GM23338 (cell line): Measurements from ENCODE around the gene ATP8A2. TPM values are rescaled to one million over a fixed set of nuclear protein-coding genes. Genes with fewer than 3 reads are reported as not detected.

Experiments
- ATAC-seq: fragments of 200-7000 bp; cut with Tn5 transposase; 3 replicates; pipeline ENCODE4 v1.9.1; 2020
- DNase-seq: peaks from one replicate; pipeline ENCODE4 v3.0.0-alpha.2; 2015; ENCODE audit warnings: low spot score
- H2AFZ ChIP-seq: fragments of 200-600 bp; sonication (generic); 2 replicates; pipeline ENCODE4 v1.8.0; 2016; ENCODE audit warnings: antibody characterized with exemption, mild to moderate bottlenecking, moderate library complexity
- H3F3A ChIP-seq: fragments of 200-600 bp; sonication (generic); replicated peaks from 2 replicates; pipeline ENCODE4 v1.8.0; 2017; ENCODE audit warnings: antibody characterized with exemption, mixed run types, low read depth
- H3K27ac ChIP-seq: fragments of 200-600 bp; sonication (generic); 2 replicates; pipeline ENCODE4 v1.6.1; 2016; ENCODE audit warnings: low read depth
- H3K27me3 ChIP-seq: fragments of 200-600 bp; sonication (generic); 2 replicates; pipeline ENCODE4 v1.8.0; 2016; ENCODE audit warnings: mild to moderate bottlenecking, mixed run types, moderate library complexity; ENCODE audit not compliant: insufficient read depth
- H3K36me3 ChIP-seq: fragments of 200-600 bp; sonication (generic); 2 replicates; pipeline ENCODE4 v1.8.0; 2016; ENCODE audit warnings: mild to moderate bottlenecking; ENCODE audit not compliant: insufficient read depth
- H3K4me1 ChIP-seq: fragments of 200-600 bp; sonication (generic); 2 replicates; pipeline ENCODE4 v1.8.0; 2016; ENCODE audit warnings: mild to moderate bottlenecking, moderate library complexity; ENCODE audit not compliant: insufficient read depth
- H3K4me2 ChIP-seq: fragments of 200-600 bp; sonication (generic); 2 replicates; pipeline ENCODE4 v1.7.1; 2017; ENCODE audit warnings: mixed run types
- H3K4me3 ChIP-seq: fragments of 200-600 bp; sonication (generic); 2 replicates; pipeline ENCODE4 v1.6.1; 2016; ENCODE audit warnings: mixed run types
- H3K79me2 ChIP-seq: fragments of 200-600 bp; sonication (generic); replicated peaks from 2 replicates; pipeline ENCODE4 v1.8.0; 2017; ENCODE audit warnings: mild to moderate bottlenecking; ENCODE audit not compliant: insufficient read depth
- H3K9me2 ChIP-seq: fragments of 200-600 bp; sonication (generic); 2 replicates; pipeline ENCODE4 v1.8.0; 2017; ENCODE audit not compliant: insufficient read depth
- H4K20me1 ChIP-seq: fragments of 200-600 bp; sonication (generic); replicated peaks from 2 replicates; pipeline ENCODE4 v1.8.0; 2017; ENCODE audit warnings: mild to moderate bottlenecking; ENCODE audit not compliant: insufficient read depth
- H3K27ac Mint-ChIP-seq: 2 replicates; pipeline ENCODE4 v1.8.0; 2020; ENCODE audit warnings: inconsistent platforms, mild to moderate bottlenecking, moderate library complexity, mixed read lengths
- H3K27me3 Mint-ChIP-seq: 3 replicates; pipeline ENCODE4 v1.8.0; 2022; ENCODE audit warnings: low read depth, mild to moderate bottlenecking, moderate library complexity, mixed read lengths, inconsistent platforms; ENCODE audit not compliant: insufficient read depth, poor library complexity
- H3K36me3 Mint-ChIP-seq: 3 replicates; pipeline ENCODE4 v1.8.0; 2021; ENCODE audit warnings: low read depth, mild to moderate bottlenecking, inconsistent platforms, moderate library complexity, mixed read lengths
- H3K4me1 Mint-ChIP-seq: 3 replicates; pipeline ENCODE4 v1.8.0; 2020; ENCODE audit warnings: mild to moderate bottlenecking, inconsistent platforms, mixed read lengths
- H3K4me3 Mint-ChIP-seq: 3 replicates; pipeline ENCODE4 v1.8.0; 2021; ENCODE audit warnings: moderate library complexity, mild to moderate bottlenecking, inconsistent platforms, mixed read lengths
- H3K9me3 Mint-ChIP-seq: 3 replicates; pipeline ENCODE4 v1.8.0; 2020; ENCODE audit warnings: moderate library complexity, mild to moderate bottlenecking, inconsistent platforms, mixed read lengths
- CREB1 ChIP-seq: fragments of 250-450 bp; sonication (Bioruptor Pico); IDR thresholded peaks from 2 replicates; pipeline ENCODE4 v1.5.0; 2020; ENCODE audit warnings: low read depth, mild to moderate bottlenecking, moderate library complexity
- CTCF ChIP-seq, 2 experiments: fragments of 200-600 bp in 1 of 2; sonication (generic) in 1 of 2; conservative IDR thresholded peaks; 2 replicates each; pipeline versions ENCODE4 v1.5.1 to v1.6.1; 2016 to 2017; ENCODE audit warnings: antibody characterized with exemption in 2 of 2, low read depth in 2 of 2, mild to moderate bottlenecking in 2 of 2, moderate library complexity in 1 of 2
- ETS1 ChIP-seq: IDR thresholded peaks from 2 replicates; pipeline ENCODE4 v1.6.1; 2016; ENCODE audit warnings: antibody characterized with exemption
- EZH2 ChIP-seq: fragments of 200-600 bp; sonication (generic); IDR thresholded peaks from one replicate; pipeline ENCODE4 v1.8.0; 2017; ENCODE audit warnings: antibody characterized with exemption, mild to moderate bottlenecking, low read depth; ENCODE audit not compliant: unreplicated experiment
- EZH2phosphoT487 ChIP-seq: fragments of 200-600 bp; sonication (generic); IDR thresholded peaks from one replicate; pipeline ENCODE4 v1.8.1; 2018; ENCODE audit warnings: antibody characterized with exemption; ENCODE audit not compliant: unreplicated experiment
- JUNB ChIP-seq: IDR thresholded peaks from one replicate; pipeline ENCODE4 v1.6.1; 2016; ENCODE audit warnings: antibody characterized with exemption; ENCODE audit not compliant: unreplicated experiment
- NANOG ChIP-seq: IDR thresholded peaks from 2 replicates; pipeline ENCODE4 v1.6.1; 2016; ENCODE audit warnings: antibody characterized with exemption, borderline replicate concordance
- POLR2AphosphoS5 ChIP-seq: IDR thresholded peaks from 2 replicates; pipeline ENCODE4 v1.6.1; 2016; ENCODE audit warnings: antibody characterized with exemption, low read depth
- REST ChIP-seq: IDR thresholded peaks from one replicate; pipeline ENCODE4 v1.6.1; 2018; ENCODE audit warnings: antibody characterized with exemption; ENCODE audit not compliant: unreplicated experiment
- STAT1 ChIP-seq: IDR thresholded peaks from one replicate; pipeline ENCODE4 v1.6.1; 2016; ENCODE audit warnings: antibody characterized with exemption; ENCODE audit not compliant: unreplicated experiment
- ZNF114 ChIP-seq: fragments of 250-450 bp; sonication (Bioruptor Pico); IDR thresholded peaks from 2 replicates; pipeline ENCODE4 v1.5.0; 2020; ENCODE audit warnings: mild to moderate bottlenecking, moderate library complexity
- ZNF331 ChIP-seq: fragments of 250-450 bp; sonication (Bioruptor Pico); IDR thresholded peaks from 2 replicates; pipeline ENCODE4 v1.5.0; 2020; ENCODE audit warnings: low read depth, mild to moderate bottlenecking, moderate library complexity
- ZNF462 ChIP-seq: fragments of 250-450 bp; sonication (Bioruptor Pico); IDR thresholded peaks from 2 replicates; pipeline ENCODE4 v1.5.0; 2020; ENCODE audit warnings: mild to moderate bottlenecking, moderate library complexity
- polyA plus RNA-seq: library from polyadenylated mRNA; unstranded; fragments of >200 nt; fragmentation: Nextera tagmentation; extraction: Ambion mirVana; gene quantifications from 2 replicates; pipeline ENCODE4 v1.2.1, GENCODE V29; 2016
- total RNA-seq: library from RNA; depleted of rRNA; stranded (reverse); fragments of >200 nt; shearing (Covaris generic); gene quantifications from 2 replicates; pipeline ENCODE4 v1.2.3, GENCODE V29; 2014

The ATP8A2 gene
- total and polyA plus RNA-seq, 2 experiments from 2014 or later, result 5.7 to 8.8 TPM

- Histone ChIP-seq H3F3A (no peaks in the 10 kb centered on the region), H3K27ac (no peak overlapping the region), H2AFZ (no peak overlapping the region), H4K20me1 (no peaks in the 10 kb centered on the region), H3K9me2 (0 out of 2 replicates have a peak, but pooled peaks cover 4% of the 10 kb centered on the region), H3K4me1 (peaks cover 13% of the 10 kb centered on the region), H3K79me2 (no peaks in the 10 kb centered on the region), H3K27me3 (no peaks in the 10 kb centered on the region), H3K4me3 (no peak overlapping the region), H3K4me2 (no peak overlapping the region), H3K36me3 (no peaks in the 10 kb centered on the region)
- Mint-ChIP-seq H3K4me3 (no peak overlapping the region), H3K9me3 (no peaks in the 10 kb centered on the region), H3K27me3 (peaks cover 5% of the 10 kb centered on the region), H3K36me3 (no peaks in the 10 kb centered on the region), H3K27ac (no peak overlapping the region), H3K4me1 (peaks cover 16% of the 10 kb centered on the region)
- DNase-seq (no peak), ATAC-seq (no peak)
- TF ChIP-seq CREB1 (CRISPR knock-in tag), result no peak
- no peak for TF ChIP-seq POLR2AphosphoS5
- no peak for TF ChIP-seq EZH2phosphoT487
- TF ChIP-seq REST, result no peak
- TF ChIP-seq ZNF331 (CRISPR knock-in tag), result no peak
- no peak for TF ChIP-seq CTCF (conservative IDR thresholded peaks at IDR 0.05; ENCODE audit: low read depth in 2 of 2)
- no peak for TF ChIP-seq ZNF114 (CRISPR knock-in tag)
- no peak for TF ChIP-seq ZNF462 (CRISPR knock-in tag)
- TF ChIP-seq STAT1, result no peak
- TF ChIP-seq EZH2, result no peak
- no peak for TF ChIP-seq ETS1
- TF ChIP-seq NANOG, result no peak
- TF ChIP-seq JUNB, result no peak
Observed at GRCh38 chr13:25864116-25864515, 492.3 kb downstream of the ATP8A2 start.
